ENCODE results near the gene E2F6.

GRCh38 chr2:11396467-11397445 lies 69.2 kb downstream of the E2F6 start:
- TF ChIP-seq POLR2AphosphoS5 (IDR thresholded peaks at IDR 0.05) (no peak), CTCF (IDR thresholded peaks at IDR 0.05) (no peak), POLR2A (IDR thresholded peaks at IDR 0.05) (no peak)
